ENCODE data around the gene SIMC1.
"Not testable (repeated sequence)": the region's sequence is repeated elsewhere in the genome, so short reads cannot be mapped to it uniquely, and the experiment has no call there.

DNA sequence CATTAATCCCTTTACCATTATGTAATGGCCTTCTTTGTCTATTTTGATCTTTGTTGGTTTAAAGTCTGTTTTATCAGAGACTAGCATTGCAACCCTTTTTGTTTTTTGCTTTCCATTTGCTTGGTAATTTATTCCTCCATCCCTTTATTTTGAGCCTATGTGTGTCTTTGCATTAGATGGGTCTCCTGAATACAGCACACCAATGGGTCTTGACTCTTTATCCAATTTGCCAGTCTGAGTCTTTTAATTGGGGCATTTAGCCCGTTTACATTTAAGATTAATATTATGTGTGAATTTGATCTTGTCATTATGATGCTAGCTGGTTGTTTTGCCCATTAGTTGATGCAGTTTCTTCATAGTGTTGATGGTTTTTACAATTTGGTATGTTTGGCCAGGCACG lies 12.5 kb downstream of the SIMC1 start:
- TF ChIP-seq CTCF, EZH2, EZH2phosphoT487 (IDR thresholded peaks at IDR 0.05): not testable (repeated sequence)
